Ammon's horn (tissue), 1 donor: ENCODE measurements around the gene HOGA1.

Experiments
- DNase-seq: peaks from one replicate; pipeline ENCODE4 v3.0.0-alpha.2; 2016; ENCODE audit warnings: low spot score

HOGA1 gene

GRCh38 chr10:97580421-97581367 is 3.5 kb upstream of the HOGA1 start:
- DNase-seq = no peak

GRCh38 chr10:97582169-97582568 is 2.0 kb upstream of the HOGA1 start:
- DNase-seq = no peak

GRCh38 chr10:97583476-97583875 is 713 bp upstream of the HOGA1 start:
- no peak for DNase-seq

- no peak for DNase-seq
Measured at GRCh38 chr10:97584798-97585438, 729 bp downstream of the HOGA1 start.

GRCh38 chr10:97585439-97585811 is 1.2 kb downstream of the HOGA1 start:
- no peak for DNase-seq

- no peak for DNase-seq
Measured at GRCh38 chr10:97587183-97587582, 3.0 kb downstream of the HOGA1 start.

- no peak for DNase-seq
Measured at GRCh38 chr10:97589479-97589878, 5.3 kb downstream of the HOGA1 start, which contains the start of gene C10orf62. TSS of gene C10orf62 (plus strand) at chr10:97589721. CDS start at chr10:97589898, 177 bp downstream.

GRCh38 chr10:97590082-97590747 is 6.0 kb downstream of the HOGA1 start:
- no peak for DNase-seq

GRCh38 chr10:97590748-97591495 is 6.7 kb downstream of the HOGA1 start:
- DNase-seq = no peak

- no peak for DNase-seq
Measured at GRCh38 chr10:97593421-97593820, 9.2 kb downstream of the HOGA1 start.

GRCh38 chr10:97596101-97597082 is 12.2 kb downstream of the HOGA1 start:
- DNase-seq = peak; percentile 57

GRCh38 chr10:97597778-97598177 is 13.6 kb downstream of the HOGA1 start:
- no peak for DNase-seq

GRCh38 chr10:97598407-97599271 is 14.4 kb downstream of the HOGA1 start:
- no peak for DNase-seq

GRCh38 chr10:97599272-97599619 is 15.1 kb downstream of the HOGA1 start:
- no peak for DNase-seq

- DNase-seq = no peak
Measured at GRCh38 chr10:97600616-97601015, 16.4 kb downstream of the HOGA1 start.

- peak; percentile 43 for DNase-seq
Measured at GRCh38 chr10:97601268-97602215, 17.4 kb downstream of the HOGA1 start.

GRCh38 chr10:97607095-97607636 is 23.0 kb downstream of the HOGA1 start:
- peak; percentile 68 for DNase-seq

- DNase-seq = no peak
Measured at GRCh38 chr10:97608991-97609561, 24.9 kb downstream of the HOGA1 start.
